GM19395 (cell line): Measurements from ENCODE around the gene PREPL.
"Not testable (repeated sequence)": the region's sequence is repeated elsewhere in the genome, so short reads cannot be mapped to it uniquely, and the experiment has no call there.

ENCODE experiments used
- ATAC-seq: cut with Tn5 transposase; IDR thresholded peaks from one replicate; pipeline ENCODE4 v1.9.1; 2021; ENCODE audit warnings: mild to moderate bottlenecking, moderate library complexity; ENCODE audit not compliant: unreplicated experiment

Gene PREPL

GRCh38 chr2:44349506-44349905 lies 11.8 kb downstream of the PREPL start:
- no peak for ATAC-seq

- no peak for ATAC-seq
These were observed 12.9 kb downstream of the PREPL start for GRCh38 chr2:44348400-44348799.

GRCh38 chr2:44347526-44347925 lies 13.8 kb downstream of the PREPL start:
- ATAC-seq: no peak

GRCh38 chr2:44342854-44343253 lies 18.4 kb downstream of the PREPL start:
- ATAC-seq: no peak

GRCh38 chr2:44335806-44336538 lies 25.3 kb downstream of the PREPL start:
- ATAC-seq: no peak

GRCh38 chr2:44333994-44334393 lies 27.3 kb downstream of the PREPL start:
- no peak for ATAC-seq

- no peak for ATAC-seq
These were observed 30.5 kb downstream of the PREPL start for GRCh38 chr2:44330801-44331200.

GRCh38 chr2:44329343-44329742 lies 32.0 kb downstream of the PREPL start:
- ATAC-seq: no peak

- ATAC-seq: no peak
These were observed 32.5 kb downstream of the PREPL start for GRCh38 chr2:44328750-44329149.

- ATAC-seq: no peak
These were observed 34.6 kb downstream of the PREPL start for GRCh38 chr2:44326548-44327264.

- no peak for ATAC-seq
These were observed 35.4 kb downstream of the PREPL start for GRCh38 chr2:44325897-44326296.

- ATAC-seq: no peak
These were observed 36.3 kb downstream of the PREPL start for GRCh38 chr2:44324971-44325426.

- no peak for ATAC-seq
These were observed 39.9 kb downstream of the PREPL start for GRCh38 chr2:44321360-44321759.

GRCh38 chr2:44320832-44321231 lies 40.5 kb downstream of the PREPL start:
- ATAC-seq: no peak

- no peak for ATAC-seq
These were observed 45.3 kb downstream of the PREPL start for GRCh38 chr2:44315945-44316344.

- no peak for ATAC-seq
These were observed 46.9 kb downstream of the PREPL start for GRCh38 chr2:44314362-44314761.

- no peak for ATAC-seq
These were observed 51.0 kb downstream of the PREPL start for GRCh38 chr2:44310287-44310686.

GRCh38 chr2:44305882-44306281 lies 55.4 kb downstream of the PREPL start:
- no peak for ATAC-seq

GRCh38 chr2:44304258-44304657 lies 57.0 kb downstream of the PREPL start:
- no peak for ATAC-seq

GRCh38 chr2:44303766-44304165 lies 57.5 kb downstream of the PREPL start:
- ATAC-seq: not testable (repeated sequence)

- ATAC-seq: no peak
These were observed 60.2 kb downstream of the PREPL start for GRCh38 chr2:44301111-44301510.

GRCh38 chr2:44299635-44300034 lies 61.7 kb downstream of the PREPL start:
- ATAC-seq: no peak
